Embryonic facial prominence (tissue), 1 donor: ENCODE data around the gene MOB1A.
"Not testable (repeated sequence)": the region's sequence is repeated elsewhere in the genome, so short reads cannot be mapped to it uniquely, and the experiment has no call there.

ENCODE experiments used
- DNase-seq: peaks from one replicate; pipeline ENCODE4 v3.0.0-alpha.2; 2016; ENCODE audit errors: extremely low spot score

Gene MOB1A

GRCh38 chr2:74178211-74179062 is at the start of gene MOB1A:
Gene MOB1A (minus strand): TSS chr2:74178879. CDS start chr2:74178674, 205 bp downstream.
- peak; percentile 96 for DNase-seq

- DNase-seq, result no peak
Measured at GRCh38 chr2:74227646-74228045, 49.0 kb upstream of the MOB1A start.

DNA sequence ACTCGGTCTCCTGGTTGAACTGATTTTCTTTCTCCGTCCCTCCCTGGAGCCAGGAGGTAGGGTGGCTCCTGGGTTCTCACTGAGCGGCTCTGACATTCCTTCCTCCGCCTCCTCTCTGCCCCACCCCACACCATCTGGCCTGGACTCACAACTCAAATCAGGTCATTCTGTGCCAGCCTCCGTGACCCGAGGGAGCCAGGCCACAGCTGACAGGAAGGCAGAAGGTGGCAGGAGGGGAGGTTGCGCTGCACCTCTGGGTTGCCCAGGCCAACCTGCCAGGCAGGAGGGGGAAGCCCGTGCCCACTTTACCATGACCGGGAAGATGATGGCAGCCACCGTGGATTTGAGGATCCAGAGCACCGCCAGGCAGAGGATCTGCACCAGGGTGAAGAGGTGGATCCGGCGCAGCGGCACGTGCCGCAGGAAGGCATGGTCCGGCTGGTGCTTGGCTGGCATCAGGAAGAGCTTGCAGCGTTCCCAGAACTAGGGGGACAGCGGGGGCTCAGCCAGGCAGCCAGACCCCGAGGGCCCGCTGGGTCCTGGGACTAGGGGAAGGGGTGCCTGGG is 48.1 kb upstream of the MOB1A start:
- no peak for DNase-seq

- DNase-seq, result no peak
Measured at GRCh38 chr2:74225698-74226459, 47.2 kb upstream of the MOB1A start.

DNA sequence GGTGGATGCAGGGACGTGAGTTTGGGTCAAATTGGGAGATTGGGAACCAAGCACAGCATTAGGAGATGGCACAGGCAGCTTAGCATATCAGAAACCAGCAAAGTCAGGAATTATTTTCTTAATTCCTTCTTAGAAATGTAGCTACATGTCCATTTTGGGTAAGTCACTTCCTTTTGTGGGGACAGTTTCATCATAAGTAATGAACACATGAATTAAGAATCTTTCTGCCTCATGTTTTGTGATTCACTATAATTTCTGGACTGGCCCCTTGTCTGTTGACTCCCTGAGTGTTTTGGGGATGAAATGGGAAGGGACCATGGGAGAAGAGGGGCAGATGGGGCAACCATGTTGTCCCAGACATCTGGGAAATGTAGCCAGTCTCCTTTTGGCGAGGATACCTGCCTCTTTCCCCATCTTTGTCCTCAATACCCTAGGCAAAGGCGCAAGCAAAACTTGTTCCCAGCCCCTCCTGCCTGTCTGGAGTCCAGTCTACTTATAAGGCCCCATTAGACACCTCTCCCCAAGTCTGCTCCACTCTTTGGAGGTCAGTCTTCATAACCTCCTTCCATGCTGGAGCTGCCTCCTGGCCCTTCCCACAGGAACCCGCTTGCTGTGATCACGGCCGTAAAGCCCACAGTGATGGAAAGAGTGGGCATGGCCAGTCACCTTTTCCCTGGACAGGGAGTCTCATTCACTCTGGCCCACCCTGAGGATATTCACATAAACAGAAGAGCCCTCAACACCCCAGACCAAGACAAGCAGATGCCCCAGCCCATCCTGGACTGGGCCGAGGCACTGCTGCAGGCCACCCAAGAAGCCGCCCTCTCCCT is 45.5 kb upstream of the MOB1A start:
- DNase-seq, result no peak

DNA sequence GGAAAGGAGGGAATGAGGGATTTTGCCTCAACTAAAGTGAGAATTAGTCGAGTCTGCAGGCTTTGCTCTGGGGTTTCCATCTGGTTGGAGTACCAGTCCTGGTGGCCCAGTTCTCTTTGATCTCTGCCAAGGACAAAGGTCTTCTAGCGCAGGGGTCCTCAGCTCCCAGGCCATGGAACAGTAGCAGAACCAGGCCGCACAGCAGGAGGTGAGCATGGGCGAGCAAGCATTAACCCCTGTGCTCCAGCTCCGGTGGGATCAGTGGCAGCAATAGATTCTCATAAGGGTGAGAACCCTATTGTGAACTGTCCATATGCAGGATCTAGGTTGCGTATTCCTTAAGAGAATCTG is 43.6 kb upstream of the MOB1A start:
- DNase-seq, result no peak

- no peak for DNase-seq
Measured at GRCh38 chr2:74221604-74222299, 43.1 kb upstream of the MOB1A start.

- no peak for DNase-seq
Measured at GRCh38 chr2:74221091-74221490, 42.4 kb upstream of the MOB1A start.

DNA sequence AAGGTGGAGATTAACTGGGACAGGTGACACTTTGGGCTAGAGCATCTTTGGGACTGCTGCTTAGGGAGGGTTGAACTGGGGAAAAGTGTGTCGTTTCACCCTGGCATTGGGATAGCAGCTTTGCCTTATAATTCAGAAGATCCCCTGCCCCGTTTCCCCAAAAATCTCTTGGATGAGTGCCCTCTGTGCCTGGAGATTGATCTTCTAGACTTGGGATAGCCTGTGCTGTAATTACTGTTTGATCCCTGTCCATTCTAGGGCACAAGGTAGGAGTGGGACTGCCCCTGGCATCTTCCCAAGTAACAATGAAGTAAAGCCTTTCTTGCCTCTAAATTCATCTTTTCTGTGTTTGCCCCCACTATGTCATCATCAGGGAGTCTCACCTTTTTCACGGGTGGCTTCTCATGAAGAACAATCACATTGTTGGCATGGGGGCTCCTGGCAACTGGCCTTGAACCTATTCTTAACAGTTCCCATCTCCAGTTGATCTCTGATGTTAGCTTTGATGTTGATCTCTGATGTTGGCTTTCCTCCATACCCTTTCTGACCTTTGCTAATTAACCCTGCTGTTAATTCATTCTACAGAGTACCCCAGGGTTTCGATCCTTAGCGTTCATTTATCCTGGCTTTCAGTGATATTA is 41.3 kb upstream of the MOB1A start:
- no peak for DNase-seq

GRCh38 chr2:74216642-74217041 is 38.0 kb upstream of the MOB1A start:
- DNase-seq, result no peak

GRCh38 chr2:74215771-74216170 is 37.1 kb upstream of the MOB1A start:
- DNase-seq, result not testable (repeated sequence)

DNA sequence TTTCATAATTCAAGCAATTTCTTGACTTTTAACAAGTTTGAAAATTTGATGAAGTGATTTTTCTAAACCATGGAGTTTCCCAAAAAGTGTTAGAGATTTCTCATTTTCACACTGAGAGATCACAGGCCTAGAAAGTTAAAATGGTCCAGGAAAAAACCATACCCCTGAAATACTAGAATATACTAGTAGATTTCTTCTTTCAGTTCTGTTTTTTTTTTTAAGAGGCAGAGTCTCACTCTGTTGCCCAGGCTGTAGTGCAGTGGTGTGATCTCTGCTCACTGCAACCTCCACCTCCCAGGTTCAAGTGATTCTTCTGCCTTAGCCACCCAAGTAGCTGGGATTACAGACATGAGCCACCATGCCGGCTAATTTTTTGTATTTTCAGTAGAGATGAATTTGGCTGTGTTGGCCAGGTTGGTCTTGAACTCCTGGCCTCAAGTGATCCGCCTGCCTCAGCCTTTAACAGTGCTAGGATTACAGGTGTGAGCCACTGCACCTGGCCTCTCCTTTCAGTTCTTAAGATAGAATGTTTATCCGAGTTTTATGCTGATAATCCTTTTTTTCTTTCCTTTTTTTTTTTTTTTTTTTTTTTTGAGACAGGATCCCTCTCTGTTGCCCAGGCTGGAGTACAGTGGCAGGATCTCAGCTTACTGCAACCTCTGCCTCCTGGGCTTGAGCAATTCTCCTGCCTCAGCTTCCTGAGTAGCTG is 34.2 kb upstream of the MOB1A start:
- DNase-seq, result no peak

DNA sequence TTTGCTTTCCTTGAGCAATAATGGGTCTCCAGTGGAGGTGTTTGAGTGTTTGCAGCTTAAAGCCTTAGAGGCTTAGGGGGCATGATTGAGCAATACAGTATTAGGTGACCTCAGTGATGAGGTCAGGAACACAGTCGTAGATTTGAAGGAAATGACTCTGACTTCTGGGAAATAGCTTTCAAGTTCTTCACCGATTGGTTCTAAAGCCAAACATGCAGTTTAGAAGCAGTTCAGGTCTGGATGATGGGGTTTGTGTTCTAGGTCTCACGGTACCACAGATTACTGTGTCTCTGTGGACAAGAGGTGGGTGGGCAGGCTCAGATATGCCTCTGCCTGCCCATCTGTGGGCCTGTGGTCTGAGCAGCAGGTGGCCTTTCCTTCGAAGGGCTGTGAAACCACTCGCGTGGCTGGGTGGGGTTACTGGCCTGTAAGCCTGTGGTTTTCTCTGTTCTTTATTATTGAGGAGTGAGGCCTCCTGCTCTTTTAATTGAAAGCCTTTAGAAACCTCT is 27.6 kb upstream of the MOB1A start:
- no peak for DNase-seq

DNA sequence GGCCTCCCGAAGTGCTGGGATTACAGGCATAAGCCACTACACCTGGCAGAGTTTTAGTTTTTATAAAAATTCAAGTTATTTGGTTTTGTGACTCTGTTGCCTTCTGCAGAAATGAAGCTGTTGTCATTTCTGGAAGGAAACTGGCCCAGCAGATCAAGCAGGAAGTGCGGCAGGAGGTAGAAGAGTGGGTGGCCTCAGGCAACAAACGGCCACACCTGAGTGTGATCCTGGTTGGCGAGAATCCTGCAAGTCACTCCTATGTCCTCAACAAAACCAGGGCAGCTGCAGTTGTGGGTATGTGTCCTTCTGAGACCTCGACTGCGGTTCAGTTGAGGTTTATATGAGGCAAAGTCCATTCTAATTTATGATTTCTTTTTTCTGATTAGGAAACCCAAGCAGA is 26.9 kb upstream of the MOB1A start:
- no peak for DNase-seq

- no peak for DNase-seq
Measured at GRCh38 chr2:74205113-74205512, 26.4 kb upstream of the MOB1A start.

- no peak for DNase-seq
Measured at GRCh38 chr2:74204436-74204835, 25.8 kb upstream of the MOB1A start.

GRCh38 chr2:74201596-74201995 is 22.9 kb upstream of the MOB1A start:
- no peak for DNase-seq

- DNase-seq, result no peak
Measured at GRCh38 chr2:74201196-74201595, 22.5 kb upstream of the MOB1A start.

GRCh38 chr2:74199871-74200305 is 21.2 kb upstream of the MOB1A start:
- DNase-seq, result no peak

DNA sequence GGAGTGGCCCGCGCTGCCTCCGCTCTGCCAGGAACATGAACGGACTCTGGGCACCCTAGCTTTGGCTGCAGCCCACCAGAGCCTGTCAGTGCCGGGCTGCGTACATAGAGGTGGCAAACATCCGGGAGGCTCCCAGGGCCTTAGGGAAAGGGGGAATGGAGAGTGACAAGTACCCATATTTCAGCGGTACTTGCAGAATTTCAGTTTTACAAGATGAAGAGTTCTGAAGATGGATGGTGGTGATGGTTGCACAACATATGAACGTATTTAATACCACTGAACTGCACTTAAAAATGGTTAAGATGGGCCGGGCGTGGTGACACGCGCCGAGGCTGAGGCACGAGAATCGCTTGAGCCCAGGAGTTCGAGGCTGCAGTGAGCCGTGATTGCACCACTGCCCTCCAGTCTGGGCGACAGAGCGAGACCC is 20.6 kb upstream of the MOB1A start:
- peak; percentile 54 for DNase-seq
